Gastroesophageal sphincter (tissue), 4 donors: ENCODE measurements around the gene OCA2. TPM values are rescaled to one million over a fixed set of nuclear protein-coding genes. Genes with fewer than 3 reads are reported as not detected.

Experiments used
- ATAC-seq: fragments of 150-250 bp; one replicate; pipeline ENCODE4 v1.9.1; 2016; ENCODE audit warnings: mild to moderate bottlenecking, moderate library complexity
- H3K27ac ChIP-seq, 4 donors: fragments of 200-600 bp; sonication (generic) in 3 of 4; 1 replicate in 3 of 4; 2 replicates in 1 of 4; pipeline ENCODE4 v1.5.1; 2016 to 2019
- H3K27me3 ChIP-seq: fragments of 200-600 bp; sonication (generic); one replicate; pipeline ENCODE4 v1.5.1; 2019
- H3K36me3 ChIP-seq, 2 donors: fragments of 200-600 bp; sonication (generic); one replicate each; pipeline ENCODE4 v1.5.1; 2019; ENCODE audit warnings: control low read depth in 1 of 2
- H3K4me1 ChIP-seq, 3 donors: fragments of 200-600 bp; sonication (generic); 1 replicate in 2 of 3; 2 replicates in 1 of 3; pipeline ENCODE4 v1.5.1; 2016 to 2019; ENCODE audit warnings: control low read depth in 2 of 3
- H3K4me3 ChIP-seq, 2 donors: fragments of 200-600 bp; sonication (generic); one replicate each; pipeline ENCODE4 v1.5.1; 2019; ENCODE audit warnings: mild to moderate bottlenecking in 1 of 2, moderate library complexity in 1 of 2
- H3K9me3 ChIP-seq, 3 donors: fragments of 200-600 bp; sonication (generic); one replicate each; pipeline ENCODE4 v1.5.1; 2017 to 2019; ENCODE audit warnings: control low read depth in 2 of 3
- EP300 ChIP-seq: sonication (generic); formaldehyde crosslinking; IDR thresholded peaks from one replicate; pipeline ENCODE4 v1.6.1; 2017; ENCODE audit warnings: antibody characterized with exemption, mild to moderate bottlenecking
- POLR2A ChIP-seq, 2 donors: fragments of 450-650 bp; IDR thresholded peaks; one replicate each; pipeline ENCODE4 v1.6.1; 2017; ENCODE audit warnings: antibody characterized with exemption in 2 of 2, mild to moderate bottlenecking in 2 of 2, moderate library complexity in 1 of 2
- POLR2AphosphoS5 ChIP-seq: sonication (generic); formaldehyde crosslinking; IDR thresholded peaks from one replicate; pipeline ENCODE4 v1.6.1; 2017; ENCODE audit warnings: antibody characterized with exemption
- WGBS, 2 donors: methylation state at CpG; one replicate each; pipeline ENCODE4 v1.1.5; 2018; ENCODE audit warnings: low coverage in 1 of 2; 5-methylcytosine and 5-hydroxymethylcytosine counted together
- total RNA-seq, 4 donors: library from RNA; depleted of rRNA; stranded (reverse); fragments of >200 nt; gene quantifications; one replicate each; pipeline ENCODE4 v1.1.0, GENCODE V29; 2016
- TF ChIP-seq, protein P1 (sequence below), 4 experiments: fragments of 200-600 bp in 2 of 4; fragments of 450-650 bp in 2 of 4; sonication (generic) in 1 of 4; IDR thresholded peaks; one replicate each; pipeline ENCODE4 v1.5.1; 2017 to 2019; ENCODE audit warnings: antibody characterized with exemption in 4 of 4, mild to moderate bottlenecking in 2 of 4, moderate library complexity in 2 of 4

The OCA2 gene
- total RNA-seq, 4 donors from 2014 or later: 0.40 to 2.0 (median 1.1) TPM; not detected in 1

DNA sequence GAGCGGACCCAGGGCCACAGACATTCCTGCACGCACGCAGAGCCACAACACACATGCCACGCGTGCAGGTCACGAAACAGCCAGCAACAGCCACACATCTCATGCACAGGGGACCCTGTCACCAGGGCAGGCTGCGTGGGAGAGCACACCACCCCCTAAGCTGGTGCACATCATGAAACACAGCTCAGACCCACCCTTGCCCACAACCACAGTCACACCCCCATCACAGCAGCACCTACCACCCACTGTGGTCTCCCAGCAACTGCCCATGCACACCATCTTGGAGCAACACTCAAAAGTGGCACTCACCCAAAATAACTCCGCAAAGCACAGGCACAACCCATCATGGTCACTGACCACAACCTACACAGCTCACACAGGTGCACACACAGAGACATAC is 75.7 kb downstream of the OCA2 start:
- no peak for ATAC-seq
- TF ChIP-seq, protein P1, sequence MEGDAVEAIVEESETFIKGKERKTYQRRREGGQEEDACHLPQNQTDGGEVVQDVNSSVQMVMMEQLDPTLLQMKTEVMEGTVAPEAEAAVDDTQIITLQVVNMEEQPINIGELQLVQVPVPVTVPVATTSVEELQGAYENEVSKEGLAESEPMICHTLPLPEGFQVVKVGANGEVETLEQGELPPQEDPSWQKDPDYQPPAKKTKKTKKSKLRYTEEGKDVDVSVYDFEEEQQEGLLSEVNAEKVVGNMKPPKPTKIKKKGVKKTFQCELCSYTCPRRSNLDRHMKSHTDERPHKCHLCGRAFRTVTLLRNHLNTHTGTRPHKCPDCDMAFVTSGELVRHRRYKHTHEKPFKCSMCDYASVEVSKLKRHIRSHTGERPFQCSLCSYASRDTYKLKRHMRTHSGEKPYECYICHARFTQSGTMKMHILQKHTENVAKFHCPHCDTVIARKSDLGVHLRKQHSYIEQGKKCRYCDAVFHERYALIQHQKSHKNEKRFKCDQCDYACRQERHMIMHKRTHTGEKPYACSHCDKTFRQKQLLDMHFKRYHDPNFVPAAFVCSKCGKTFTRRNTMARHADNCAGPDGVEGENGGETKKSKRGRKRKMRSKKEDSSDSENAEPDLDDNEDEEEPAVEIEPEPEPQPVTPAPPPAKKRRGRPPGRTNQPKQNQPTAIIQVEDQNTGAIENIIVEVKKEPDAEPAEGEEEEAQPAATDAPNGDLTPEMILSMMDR (IDR thresholded peaks at IDR 0.05): no peak
- TF ChIP-seq POLR2A (IDR thresholded peaks at IDR 0.05) (no peak), EP300 (no peak), POLR2AphosphoS5 (no peak)
- Histone ChIP-seq H3K9me3 (no peaks in the 10 kb centered on the region), H3K27me3 (no peaks in the 10 kb centered on the region), H3K4me1 (no peaks in the 10 kb centered on the region), H3K36me3 (no peaks in the 10 kb centered on the region), H3K27ac (no peak overlapping the region), H3K4me3 (no peak overlapping the region)
- WGBS, 2 donors: no CpG with 5 or more reads among the region's 8 CpGs

DNA sequence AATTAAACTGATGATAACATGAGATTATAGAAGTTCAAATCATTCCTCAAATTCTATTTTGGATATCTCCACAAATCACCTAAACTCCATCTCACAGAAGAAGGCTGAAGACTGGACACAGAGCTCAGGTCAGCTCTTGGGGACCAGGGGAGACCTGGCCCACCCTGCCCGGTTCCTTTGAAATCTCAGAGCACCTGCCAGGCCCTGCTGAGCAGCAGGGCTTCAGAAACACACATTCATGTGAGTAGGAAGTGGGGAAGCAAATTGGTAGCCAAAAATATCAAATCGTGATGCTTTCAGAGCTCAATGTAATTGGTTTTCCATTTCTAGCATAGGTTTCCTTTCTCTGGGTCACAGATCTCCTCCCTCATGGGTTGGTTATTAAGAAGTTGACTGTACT is 76.2 kb downstream of the OCA2 start:
- 62 to 100% methylated on average over 1 to 2 of the region's 2 CpGs for WGBS, 2 donors

DNA sequence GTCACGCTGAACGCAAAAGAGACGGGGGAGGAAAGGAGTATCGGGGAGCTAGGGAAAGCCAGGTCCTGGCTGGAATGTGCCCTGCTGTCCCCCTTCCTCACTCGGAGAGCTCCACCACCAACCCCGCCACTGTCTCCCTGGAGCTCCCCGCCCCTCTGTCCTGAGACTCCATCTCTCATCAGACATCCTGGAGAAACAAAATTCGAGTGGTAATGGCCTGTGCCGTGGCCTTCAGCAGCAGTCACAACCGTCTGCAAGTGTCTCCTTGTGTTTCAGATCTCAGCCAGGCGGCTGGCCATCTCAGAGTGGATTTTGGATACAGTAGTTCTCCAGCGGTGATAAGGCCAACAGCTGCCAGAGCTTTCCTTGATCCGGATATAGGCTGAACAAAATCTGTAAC is 76.9 kb downstream of the OCA2 start:
- WGBS, 2 donors: 78% methylated on average over 13 of the region's 13 CpGs; no CpG with 5 or more reads in 1 of the 2 donors
- TF ChIP-seq, protein P1 (IDR thresholded peaks at IDR 0.05): no peak
- TF ChIP-seq POLR2A (IDR thresholded peaks at IDR 0.05): no peak
- no peak for TF ChIP-seq EP300
- no peak for TF ChIP-seq POLR2AphosphoS5
- H3K4me1 ChIP-seq: no peaks in the 10 kb centered on the region
- no peaks in the 10 kb centered on the region for H3K27me3 ChIP-seq
- no peaks in the 10 kb centered on the region for H3K36me3 ChIP-seq
- H3K27ac ChIP-seq: no peak overlapping the region
- ATAC-seq: no peak
- H3K4me3 ChIP-seq: no peak overlapping the region
- H3K9me3 ChIP-seq: no peaks in the 10 kb centered on the region

More for the DNA sequence above, 76.2 kb downstream of the OCA2 start:
- H3K27me3 ChIP-seq: no peaks in the 10 kb centered on the region
- no peak for TF ChIP-seq EP300
- TF ChIP-seq POLR2A (IDR thresholded peaks at IDR 0.05): no peak
- TF ChIP-seq POLR2AphosphoS5: no peak
- TF ChIP-seq, protein P1 (IDR thresholded peaks at IDR 0.05): no peak
- H3K9me3 ChIP-seq: no peaks in the 10 kb centered on the region
- no peak overlapping the region for H3K27ac ChIP-seq
- no peak for ATAC-seq
- no peak overlapping the region for H3K4me3 ChIP-seq
- H3K4me1 ChIP-seq: no peaks in the 10 kb centered on the region
- H3K36me3 ChIP-seq: no peaks in the 10 kb centered on the region

DNA sequence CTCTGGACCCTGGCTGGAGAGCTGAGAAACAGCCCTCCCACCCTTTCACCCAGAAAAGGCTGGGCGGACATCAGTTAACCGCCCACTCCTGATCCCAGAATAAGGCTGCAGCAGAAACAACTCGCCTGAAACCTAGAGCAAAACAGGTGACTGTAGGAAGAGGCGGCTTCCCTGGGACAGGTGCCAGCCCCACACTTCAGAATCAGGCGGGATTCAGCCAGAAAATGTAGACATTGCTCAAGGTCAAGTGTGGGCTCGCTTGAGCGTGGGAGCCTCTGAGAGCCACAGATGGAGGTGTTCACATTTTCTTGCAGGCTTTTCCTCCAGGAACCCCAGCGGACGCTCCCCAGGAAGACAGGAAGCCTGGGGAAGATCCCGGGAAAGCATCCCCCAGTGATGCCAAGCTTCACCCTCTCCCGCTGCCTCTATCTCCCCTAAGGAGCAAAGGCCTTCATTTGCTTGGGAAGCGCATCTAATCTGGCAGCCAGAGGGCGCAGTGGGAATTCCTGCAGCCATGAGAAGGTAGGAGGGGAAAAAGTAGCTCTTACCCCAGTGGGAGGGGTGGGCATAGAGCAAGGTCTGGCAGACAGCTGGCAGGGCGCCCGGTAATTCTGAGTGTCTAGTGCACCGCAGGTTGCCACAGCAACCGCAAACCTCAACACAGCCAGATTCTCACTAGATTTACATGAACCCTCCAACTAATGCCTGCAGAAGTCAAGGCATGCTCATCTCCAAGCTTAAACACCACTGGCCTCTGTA is 77.7 kb downstream of the OCA2 start:
- H3K36me3 ChIP-seq: no peaks in the 10 kb centered on the region
- TF ChIP-seq, protein P1 (IDR thresholded peaks at IDR 0.05): peak in 2 of 4 experiments; percentile 25 to 53
- TF ChIP-seq POLR2AphosphoS5 (no peak), EP300 (no peak)
- no peaks in the 10 kb centered on the region for H3K27me3 ChIP-seq
- no peaks in the 10 kb centered on the region for H3K9me3 ChIP-seq
- no peaks in the 10 kb centered on the region for H3K4me1 ChIP-seq
- ATAC-seq: no peak
- 55 to 76% methylated on average over 4 of the region's 17 CpGs for WGBS, 2 donors
- H3K4me3 ChIP-seq: no peak overlapping the region
- H3K27ac ChIP-seq: no peak overlapping the region

DNA sequence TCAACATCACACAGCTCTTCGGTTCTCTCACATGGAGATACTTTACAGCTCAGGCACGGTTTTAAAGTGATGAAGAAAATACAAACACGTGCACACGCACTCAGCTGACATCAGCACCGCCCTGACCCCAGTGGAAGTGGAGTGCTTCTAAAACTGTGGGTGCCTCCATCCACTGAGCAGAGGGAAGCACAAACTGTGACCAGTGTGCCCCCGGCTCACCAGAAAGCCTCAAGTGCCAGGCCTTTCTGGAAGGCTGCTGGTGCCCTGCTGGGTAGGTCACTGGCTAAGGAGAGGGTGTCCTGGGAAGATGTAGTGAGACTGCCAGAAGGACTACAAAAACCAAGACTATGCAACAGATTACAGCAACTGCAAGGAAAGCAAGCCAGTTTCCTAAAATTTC is 78.5 kb downstream of the OCA2 start:
- Histone ChIP-seq H3K4me3 (no peak overlapping the region), H3K9me3 (no peaks in the 10 kb centered on the region), H3K27me3 (no peaks in the 10 kb centered on the region), H3K4me1 (no peaks in the 10 kb centered on the region), H3K27ac (no peak overlapping the region), H3K36me3 (no peaks in the 10 kb centered on the region)
- 78% methylated on average over 4 of the region's 6 CpGs; no CpG with 5 or more reads in 1 of the 2 donors for WGBS, 2 donors
- ATAC-seq: no peak
- TF ChIP-seq POLR2A (IDR thresholded peaks at IDR 0.05) (no peak), EP300 (no peak), POLR2AphosphoS5 (no peak)
- TF ChIP-seq, protein P1 (IDR thresholded peaks at IDR 0.05): no peak
